Measurements from ENCODE around the gene GYS1.

- no peak for TF ChIP-seq POLR2A (IDR thresholded peaks at IDR 0.05)
- TF ChIP-seq, protein P1, sequence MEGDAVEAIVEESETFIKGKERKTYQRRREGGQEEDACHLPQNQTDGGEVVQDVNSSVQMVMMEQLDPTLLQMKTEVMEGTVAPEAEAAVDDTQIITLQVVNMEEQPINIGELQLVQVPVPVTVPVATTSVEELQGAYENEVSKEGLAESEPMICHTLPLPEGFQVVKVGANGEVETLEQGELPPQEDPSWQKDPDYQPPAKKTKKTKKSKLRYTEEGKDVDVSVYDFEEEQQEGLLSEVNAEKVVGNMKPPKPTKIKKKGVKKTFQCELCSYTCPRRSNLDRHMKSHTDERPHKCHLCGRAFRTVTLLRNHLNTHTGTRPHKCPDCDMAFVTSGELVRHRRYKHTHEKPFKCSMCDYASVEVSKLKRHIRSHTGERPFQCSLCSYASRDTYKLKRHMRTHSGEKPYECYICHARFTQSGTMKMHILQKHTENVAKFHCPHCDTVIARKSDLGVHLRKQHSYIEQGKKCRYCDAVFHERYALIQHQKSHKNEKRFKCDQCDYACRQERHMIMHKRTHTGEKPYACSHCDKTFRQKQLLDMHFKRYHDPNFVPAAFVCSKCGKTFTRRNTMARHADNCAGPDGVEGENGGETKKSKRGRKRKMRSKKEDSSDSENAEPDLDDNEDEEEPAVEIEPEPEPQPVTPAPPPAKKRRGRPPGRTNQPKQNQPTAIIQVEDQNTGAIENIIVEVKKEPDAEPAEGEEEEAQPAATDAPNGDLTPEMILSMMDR (IDR thresholded peaks at IDR 0.05) = no peak
These were observed 27.2 kb upstream of the GYS1 start for GRCh38 chr19:49020342-49020741.

Measured in lower leg skin (tissue), 3 donors.